ENCODE results near the gene ARHGAP15.

The ARHGAP15 gene

GRCh38 chr2:143146366-143146765, 17.1 kb downstream of the ARHGAP15 start:
- TF ChIP-seq, protein P1, sequence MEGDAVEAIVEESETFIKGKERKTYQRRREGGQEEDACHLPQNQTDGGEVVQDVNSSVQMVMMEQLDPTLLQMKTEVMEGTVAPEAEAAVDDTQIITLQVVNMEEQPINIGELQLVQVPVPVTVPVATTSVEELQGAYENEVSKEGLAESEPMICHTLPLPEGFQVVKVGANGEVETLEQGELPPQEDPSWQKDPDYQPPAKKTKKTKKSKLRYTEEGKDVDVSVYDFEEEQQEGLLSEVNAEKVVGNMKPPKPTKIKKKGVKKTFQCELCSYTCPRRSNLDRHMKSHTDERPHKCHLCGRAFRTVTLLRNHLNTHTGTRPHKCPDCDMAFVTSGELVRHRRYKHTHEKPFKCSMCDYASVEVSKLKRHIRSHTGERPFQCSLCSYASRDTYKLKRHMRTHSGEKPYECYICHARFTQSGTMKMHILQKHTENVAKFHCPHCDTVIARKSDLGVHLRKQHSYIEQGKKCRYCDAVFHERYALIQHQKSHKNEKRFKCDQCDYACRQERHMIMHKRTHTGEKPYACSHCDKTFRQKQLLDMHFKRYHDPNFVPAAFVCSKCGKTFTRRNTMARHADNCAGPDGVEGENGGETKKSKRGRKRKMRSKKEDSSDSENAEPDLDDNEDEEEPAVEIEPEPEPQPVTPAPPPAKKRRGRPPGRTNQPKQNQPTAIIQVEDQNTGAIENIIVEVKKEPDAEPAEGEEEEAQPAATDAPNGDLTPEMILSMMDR (IDR thresholded peaks at IDR 0.05; ENCODE audit: extremely low read depth, missing control alignments): no peak
- no peak for DNase-seq (ENCODE audit: low spot score)

DNA sequence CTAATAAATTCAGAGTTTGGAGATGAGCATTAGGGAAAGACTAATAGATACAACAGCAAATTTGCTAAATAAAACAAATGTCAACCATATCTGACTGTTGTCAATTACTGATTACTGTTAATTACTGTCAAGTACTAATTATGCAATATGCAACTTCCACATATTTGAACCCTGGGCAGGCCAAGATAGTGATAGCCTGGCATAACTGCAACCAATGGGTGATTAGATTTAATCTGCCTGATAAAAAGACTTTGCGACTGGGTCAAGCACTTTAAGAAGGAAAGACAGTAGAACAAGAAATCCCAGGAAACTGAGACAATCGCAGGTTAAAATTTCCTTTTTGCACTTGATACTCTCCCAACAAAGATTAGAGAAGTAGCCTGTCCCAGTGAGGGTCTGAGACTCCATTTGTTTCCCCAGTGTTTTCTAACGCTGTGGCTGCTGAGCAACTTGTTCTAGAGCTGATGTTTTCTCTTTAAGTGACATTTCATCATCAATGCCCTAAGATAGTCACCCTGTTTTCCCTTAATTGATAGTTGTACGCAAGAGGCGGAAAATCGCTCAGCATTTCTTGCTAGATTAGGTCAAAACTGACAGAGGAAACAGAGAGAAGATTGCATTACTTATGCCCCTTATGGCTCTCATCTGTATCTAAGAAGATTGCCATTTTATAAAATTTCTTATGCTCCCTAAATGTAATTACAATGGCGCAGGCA, 17.8 kb downstream of the ARHGAP15 start:
- no peak for DNase-seq (ENCODE audit: low spot score)
- TF ChIP-seq, protein P1 (IDR thresholded peaks at IDR 0.05; ENCODE audit: extremely low read depth, missing control alignments): no peak

DNA sequence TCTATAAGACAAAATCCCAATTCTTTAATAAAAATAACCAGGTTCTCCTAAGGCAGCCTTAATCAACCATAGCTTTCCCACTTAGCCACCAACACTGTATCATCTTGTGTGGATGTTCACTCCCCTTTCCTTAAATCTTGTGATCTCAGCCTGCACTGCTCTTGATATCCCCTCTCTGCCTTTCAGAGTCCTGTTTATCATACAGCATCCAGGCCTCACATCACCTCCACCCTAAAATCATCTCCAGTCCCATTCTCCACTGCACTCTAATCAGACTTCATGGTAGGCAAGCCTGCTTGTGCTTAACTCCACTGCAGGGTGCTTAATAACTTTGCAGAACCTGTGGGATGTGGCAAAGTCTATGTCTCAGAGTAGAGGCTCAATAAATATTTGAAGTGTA, 18.8 kb downstream of the ARHGAP15 start:
- DNase-seq (ENCODE audit: low spot score): no peak
- TF ChIP-seq, protein P1 (IDR thresholded peaks at IDR 0.05; ENCODE audit: extremely low read depth, missing control alignments): no peak

- TF ChIP-seq, protein P1 (IDR thresholded peaks at IDR 0.05; ENCODE audit: extremely low read depth, missing control alignments): no peak
- DNase-seq (ENCODE audit: low spot score): no peak
Observed at GRCh38 chr2:143148757-143149156, 19.5 kb downstream of the ARHGAP15 start.

DNA sequence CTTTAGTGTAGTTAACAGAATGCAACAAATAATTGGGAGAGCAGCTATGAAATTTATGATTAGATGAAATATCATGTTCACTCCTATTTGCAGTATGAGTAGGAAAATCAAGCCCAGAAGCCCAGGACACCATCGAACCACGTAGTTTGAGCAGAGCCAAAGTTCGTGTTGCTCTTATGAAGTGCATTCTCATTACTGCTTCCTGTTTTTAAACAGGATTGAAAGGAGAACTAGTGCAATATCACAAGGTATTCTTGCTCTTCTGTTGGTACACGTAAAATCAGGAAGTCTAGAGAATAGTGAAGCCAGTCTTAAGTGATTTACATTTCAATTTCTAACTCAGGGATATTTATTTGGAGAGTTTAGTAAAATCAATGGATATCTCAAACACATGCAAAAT, 21.1 kb downstream of the ARHGAP15 start:
- TF ChIP-seq, protein P1 (IDR thresholded peaks at IDR 0.05; ENCODE audit: extremely low read depth, missing control alignments): no peak

GRCh38 chr2:143151111-143151752, 22.0 kb downstream of the ARHGAP15 start:
- no peak for DNase-seq (ENCODE audit: low spot score)
- TF ChIP-seq, protein P1 (IDR thresholded peaks at IDR 0.05; ENCODE audit: extremely low read depth, missing control alignments): no peak

More for the DNA sequence above, 21.1 kb downstream of the ARHGAP15 start:
- no peak for DNase-seq (ENCODE audit: low spot score)

GRCh38 chr2:143152219-143152618, 23.0 kb downstream of the ARHGAP15 start:
- TF ChIP-seq, protein P1 (IDR thresholded peaks at IDR 0.05; ENCODE audit: extremely low read depth, missing control alignments): no peak
- no peak for DNase-seq (ENCODE audit: low spot score)
